ENCODE results near the gene HARS2. TPM values are rescaled to one million over a fixed set of nuclear protein-coding genes. Genes with fewer than 3 reads are reported as not detected.
"Not testable (repeated sequence)": the region's sequence is repeated elsewhere in the genome, so short reads cannot be mapped to it uniquely, and the experiment has no call there.

HARS2 gene
- polyA plus RNA-seq (2012; ENCODE audit: missing spikeins): 22.3 TPM

GRCh38 chr5:140690941-140691924 is at the start of gene HARS2, which contains the start of gene HARS1:
Gene HARS2, plus strand, starts transcription at chr5:140691455. Its CDS starts 194 bp downstream, at chr5:140691649.
Gene HARS1, minus strand, starts transcription at chr5:140691370. Its CDS starts 66 bp downstream, at chr5:140691304.
- FAIRE-seq: peak; percentile 97

GRCh38 chr5:140641716-140642115 is 49.5 kb upstream of the HARS2 start:
- DNase-seq (ENCODE audit: insufficient read length): no peak
- TF ChIP-seq POLR2AphosphoS5 (IDR thresholded peaks at IDR 0.05; ENCODE audit: low read depth, low read length) (no peak), POLR2A (IDR thresholded peaks at IDR 0.05; ENCODE audit: low read depth, low read length) (no peak), TAF1 (IDR thresholded peaks at IDR 0.05; ENCODE audit: borderline replicate concordance, low read depth, low read length) (no peak)
- no peak for FAIRE-seq

More at GRCh38 chr5:140690941-140691924, at the start of gene HARS2, which contains the start of gene HARS1:
- peak; percentile 87 for DNase-seq (ENCODE audit: insufficient read length)
- TF ChIP-seq POLR2A (IDR thresholded peaks at IDR 0.05; ENCODE audit: low read depth, low read length) (peak; percentile 95), POLR2AphosphoS5 (IDR thresholded peaks at IDR 0.05; ENCODE audit: low read depth, low read length) (peak; percentile 94), TAF1 (IDR thresholded peaks at IDR 0.05; ENCODE audit: borderline replicate concordance, low read depth, low read length) (peak; percentile 86; the same call in 1 of the 2 replicates)

- FAIRE-seq: no peak
- DNase-seq (ENCODE audit: insufficient read length): no peak
- TF ChIP-seq POLR2A (IDR thresholded peaks at IDR 0.05; ENCODE audit: low read depth, low read length) (no peak), POLR2AphosphoS5 (IDR thresholded peaks at IDR 0.05; ENCODE audit: low read depth, low read length) (no peak), TAF1 (IDR thresholded peaks at IDR 0.05; ENCODE audit: borderline replicate concordance, low read depth, low read length) (no peak)
These were observed 48.5 kb upstream of the HARS2 start for GRCh38 chr5:140642718-140643117.

- DNase-seq (ENCODE audit: insufficient read length): no peak
- TF ChIP-seq POLR2A (IDR thresholded peaks at IDR 0.05; ENCODE audit: low read depth, low read length): no peak
- no peak for FAIRE-seq
These were observed 44.2 kb upstream of the HARS2 start for GRCh38 chr5:140647042-140647419.

GRCh38 chr5:140658870-140659269 is 32.4 kb upstream of the HARS2 start:
- FAIRE-seq: no peak
- no peak for DNase-seq (ENCODE audit: insufficient read length)
- TF ChIP-seq POLR2AphosphoS5 (IDR thresholded peaks at IDR 0.05; ENCODE audit: low read depth, low read length): no peak
- TF ChIP-seq TAF1 (IDR thresholded peaks at IDR 0.05; ENCODE audit: borderline replicate concordance, low read depth, low read length): no peak
- no peak for TF ChIP-seq POLR2A (IDR thresholded peaks at IDR 0.05; ENCODE audit: low read depth, low read length)

GRCh38 chr5:140660371-140660770 is 30.9 kb upstream of the HARS2 start:
- FAIRE-seq; DNase-seq (ENCODE audit: insufficient read length): not testable (repeated sequence)

- DNase-seq (ENCODE audit: insufficient read length) (no peak), FAIRE-seq (no peak)
These were observed 27.3 kb upstream of the HARS2 start for GRCh38 chr5:140664030-140664358.

GRCh38 chr5:140664359-140665119 is 26.7 kb upstream of the HARS2 start, which contains the start of gene WDR55:
Gene WDR55, plus strand, starts transcription at chr5:140664904. Its CDS starts 9 bp downstream, at chr5:140664913.
- peak; percentile 89 for DNase-seq (ENCODE audit: insufficient read length)
- peak; percentile 94 for FAIRE-seq
- TF ChIP-seq POLR2A (IDR thresholded peaks at IDR 0.05; ENCODE audit: low read depth, low read length): peak; percentile 92
- peak; percentile 92 for TF ChIP-seq POLR2AphosphoS5 (IDR thresholded peaks at IDR 0.05; ENCODE audit: low read depth, low read length)
- peak; percentile 75 for TF ChIP-seq TAF1 (IDR thresholded peaks at IDR 0.05; ENCODE audit: borderline replicate concordance, low read depth, low read length)

More at GRCh38 chr5:140664030-140664358, 27.3 kb upstream of the HARS2 start:
- TF ChIP-seq POLR2A (IDR thresholded peaks at IDR 0.05; ENCODE audit: low read depth, low read length): no peak
- no peak for TF ChIP-seq TAF1 (IDR thresholded peaks at IDR 0.05; ENCODE audit: borderline replicate concordance, low read depth, low read length)
- TF ChIP-seq POLR2AphosphoS5 (IDR thresholded peaks at IDR 0.05; ENCODE audit: low read depth, low read length): no peak

GRCh38 chr5:140671035-140671434 is 20.2 kb upstream of the HARS2 start:
- FAIRE-seq; DNase-seq (ENCODE audit: insufficient read length): not testable (repeated sequence)

GRCh38 chr5:140671472-140672125 is 19.7 kb upstream of the HARS2 start:
- no peak for TF ChIP-seq POLR2A (IDR thresholded peaks at IDR 0.05; ENCODE audit: low read depth, low read length)
- TF ChIP-seq POLR2AphosphoS5 (IDR thresholded peaks at IDR 0.05; ENCODE audit: low read depth, low read length): no peak
- no peak for TF ChIP-seq TAF1 (IDR thresholded peaks at IDR 0.05; ENCODE audit: borderline replicate concordance, low read depth, low read length)
- DNase-seq (ENCODE audit: insufficient read length) (no peak), FAIRE-seq (peak; percentile 5)

- FAIRE-seq (no peak), DNase-seq (ENCODE audit: insufficient read length) (no peak)
- 0 out of 2 replicates have a peak, but pooled peaks have one; percentile 35 for TF ChIP-seq POLR2A (IDR thresholded peaks at IDR 0.05; ENCODE audit: low read depth, low read length)
- no peak for TF ChIP-seq TAF1 (IDR thresholded peaks at IDR 0.05; ENCODE audit: borderline replicate concordance, low read depth, low read length)
- TF ChIP-seq POLR2AphosphoS5 (IDR thresholded peaks at IDR 0.05; ENCODE audit: low read depth, low read length): no peak
These were observed 18.6 kb upstream of the HARS2 start for GRCh38 chr5:140672455-140673186.

Measured in GM12892 (cell line).